ENCODE measurements around the gene UBTF.

GRCh38 chr17:44266402-44267164 is 47.1 kb upstream of the UBTF start:
- TF ChIP-seq, protein P1, sequence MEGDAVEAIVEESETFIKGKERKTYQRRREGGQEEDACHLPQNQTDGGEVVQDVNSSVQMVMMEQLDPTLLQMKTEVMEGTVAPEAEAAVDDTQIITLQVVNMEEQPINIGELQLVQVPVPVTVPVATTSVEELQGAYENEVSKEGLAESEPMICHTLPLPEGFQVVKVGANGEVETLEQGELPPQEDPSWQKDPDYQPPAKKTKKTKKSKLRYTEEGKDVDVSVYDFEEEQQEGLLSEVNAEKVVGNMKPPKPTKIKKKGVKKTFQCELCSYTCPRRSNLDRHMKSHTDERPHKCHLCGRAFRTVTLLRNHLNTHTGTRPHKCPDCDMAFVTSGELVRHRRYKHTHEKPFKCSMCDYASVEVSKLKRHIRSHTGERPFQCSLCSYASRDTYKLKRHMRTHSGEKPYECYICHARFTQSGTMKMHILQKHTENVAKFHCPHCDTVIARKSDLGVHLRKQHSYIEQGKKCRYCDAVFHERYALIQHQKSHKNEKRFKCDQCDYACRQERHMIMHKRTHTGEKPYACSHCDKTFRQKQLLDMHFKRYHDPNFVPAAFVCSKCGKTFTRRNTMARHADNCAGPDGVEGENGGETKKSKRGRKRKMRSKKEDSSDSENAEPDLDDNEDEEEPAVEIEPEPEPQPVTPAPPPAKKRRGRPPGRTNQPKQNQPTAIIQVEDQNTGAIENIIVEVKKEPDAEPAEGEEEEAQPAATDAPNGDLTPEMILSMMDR (IDR thresholded peaks at IDR 0.05; ENCODE audit: low read depth, low read length, poor library complexity, severe bottlenecking), result no peak
- TF ChIP-seq EZH2phosphoT487 (IDR thresholded peaks at IDR 0.05; ENCODE audit: borderline replicate concordance, low read length), result no peak
